GM12874 (cell line): ENCODE results near the gene MAFF.

Experiments used
- CTCF ChIP-seq: IDR thresholded peaks from 2 replicates; pipeline ENCODE4 v1.5.1; 2011; ENCODE audit warnings: low read depth, mild to moderate bottlenecking, control low read depth, low read length, moderate library complexity; ENCODE audit not compliant: insufficient read depth

MAFF gene

GRCh38 chr22:38174626-38175025 lies 27.2 kb upstream of the MAFF start:
- no peak for TF ChIP-seq CTCF

- TF ChIP-seq CTCF, result no peak
These were observed 26.3 kb upstream of the MAFF start for GRCh38 chr22:38175206-38176118.

- no peak for TF ChIP-seq CTCF
These were observed 25.5 kb upstream of the MAFF start for GRCh38 chr22:38176170-38176741.

- no peak for TF ChIP-seq CTCF
These were observed 24.8 kb upstream of the MAFF start for GRCh38 chr22:38177044-38177443.

- no peak for TF ChIP-seq CTCF
These were observed 23.7 kb upstream of the MAFF start for GRCh38 chr22:38177926-38178604.

- TF ChIP-seq CTCF, result no peak
These were observed 20.8 kb upstream of the MAFF start for GRCh38 chr22:38180841-38181452.
